A673 (cell line): Measurements from ENCODE around the gene TBXT. TPM values are rescaled to one million over a fixed set of nuclear protein-coding genes. Genes with fewer than 3 reads are reported as not detected.
"Not testable (repeated sequence)": the region's sequence is repeated elsewhere in the genome, so short reads cannot be mapped to it uniquely, and the experiment has no call there.

Source experiments
- BruUV-seq: library from RNA; stranded (reverse); fragments of 400-500 nt; replicated peaks from 2 replicates; lab custom pipeline; 2021; lab: Mats Ljungman, UMichigan
- CTCF ChIA-PET: fragments of 300-600 bp; sonication (Branson Sonifier 250); formaldehyde crosslinking; loops from one replicate; lab custom pipeline; 2022; ENCODE audit warnings: antibody characterized with exemption; lab: Charles Lee
- POLR2A ChIA-PET: fragments of 300-600 bp; sonication (Branson Sonifier 250); formaldehyde crosslinking; loops from one replicate; lab custom pipeline; 2022; ENCODE audit warnings: antibody characterized with exemption; ENCODE audit not compliant: low non-redundant PET; lab: Charles Lee
- DNase-seq: peaks from one replicate; pipeline ENCODE4 v3.0.0-alpha.2; 2015; ENCODE audit warnings: low spot score
- H3K27ac ChIP-seq: fragments of 200-600 bp; sonication (generic); 2 replicates; pipeline ENCODE4 v1.5.1; 2016; ENCODE audit warnings: mixed run types, low read depth, mild to moderate bottlenecking, mixed read lengths, antibody characterized with exemption, low read length; ENCODE audit not compliant: poor library complexity, severe bottlenecking
- H3K27me3 ChIP-seq: fragments of 200-600 bp; sonication (generic); replicated peaks from 2 replicates; pipeline ENCODE4 v1.6.1; 2017; ENCODE audit warnings: mixed run types, low read depth, mild to moderate bottlenecking, mixed read lengths, antibody characterized with exemption, low read length; ENCODE audit not compliant: insufficient read depth, poor library complexity
- H3K36me3 ChIP-seq: fragments of 200-600 bp; sonication (generic); 2 replicates; pipeline ENCODE4 v1.6.1; 2016; ENCODE audit warnings: mixed run types, mild to moderate bottlenecking, mixed read lengths, antibody characterized with exemption, low read length; ENCODE audit not compliant: insufficient read depth, poor library complexity, severe bottlenecking
- H3K4me1 ChIP-seq: fragments of 200-600 bp; sonication (generic); 2 replicates; pipeline ENCODE4 v1.6.1; 2017; ENCODE audit warnings: mixed run types, mild to moderate bottlenecking, mixed read lengths, antibody characterized with exemption, low read length; ENCODE audit not compliant: insufficient read depth, poor library complexity, severe bottlenecking
- H3K4me3 ChIP-seq: fragments of 200-600 bp; sonication (generic); 2 replicates; pipeline ENCODE4 v1.5.1; 2016; ENCODE audit warnings: low read depth, mixed run types, mild to moderate bottlenecking, mixed read lengths, low read length; ENCODE audit not compliant: poor library complexity, severe bottlenecking
- H3K9me3 ChIP-seq: fragments of 200-600 bp; sonication (generic); 2 replicates; pipeline ENCODE4 v1.6.1; 2016; ENCODE audit warnings: mixed run types, low read depth, mild to moderate bottlenecking, mixed read lengths, antibody characterized with exemption, low read length; ENCODE audit not compliant: poor library complexity, severe bottlenecking
- CTCF ChIP-seq: fragments of 300-800, 200-600 bp; sonication (generic); conservative IDR thresholded peaks from 2 replicates; pipeline ENCODE4 v1.5.1; 2017; ENCODE audit warnings: low read depth, mild to moderate bottlenecking, antibody characterized with exemption, low read length, moderate library complexity, mixed read lengths
- EZH2 ChIP-seq: fragments of 200-600 bp; sonication (generic); IDR thresholded peaks from 2 replicates; pipeline ENCODE4 v1.6.1; 2017; ENCODE audit warnings: borderline replicate concordance, low read depth, mild to moderate bottlenecking, mixed read lengths, antibody characterized with exemption, low read length; ENCODE audit not compliant: poor library complexity, severe bottlenecking
- intact Hi-C: fragments of 100-400 bp; cut with micrococcal nuclease; formaldehyde crosslinking; loops from one replicate; pipeline ENCODE4 v1.10.0; 2022; ENCODE audit not compliant: unreplicated experiment
- total RNA-seq: library from RNA; stranded (reverse); gene quantifications from 2 replicates; pipeline ENCODE4 v1.2.3, GENCODE V29; 2021

The TBXT gene
- total RNA-seq, 1 experiment from 2014 or later = not detected

GRCh38 chr6:166127624-166128472 is 39.8 kb downstream of the TBXT start:
- TF ChIP-seq CTCF = no peak
- no peak overlapping the region for H3K27ac ChIP-seq
- ChIA-PET POLR2A (no interaction called here), CTCF (no interaction called here)
- H3K9me3 ChIP-seq = no peaks in the 10 kb centered on the region
- peaks cover 50% of the 10 kb centered on the region for H3K27me3 ChIP-seq
- intact Hi-C loops = no loop called here
- H3K4me1 ChIP-seq = no peaks in the 10 kb centered on the region
- no peak for DNase-seq
- BruUV-seq = no TSS peak
- no peaks in the 10 kb centered on the region for H3K36me3 ChIP-seq
- no peak overlapping the region for H3K4me3 ChIP-seq

DNA sequence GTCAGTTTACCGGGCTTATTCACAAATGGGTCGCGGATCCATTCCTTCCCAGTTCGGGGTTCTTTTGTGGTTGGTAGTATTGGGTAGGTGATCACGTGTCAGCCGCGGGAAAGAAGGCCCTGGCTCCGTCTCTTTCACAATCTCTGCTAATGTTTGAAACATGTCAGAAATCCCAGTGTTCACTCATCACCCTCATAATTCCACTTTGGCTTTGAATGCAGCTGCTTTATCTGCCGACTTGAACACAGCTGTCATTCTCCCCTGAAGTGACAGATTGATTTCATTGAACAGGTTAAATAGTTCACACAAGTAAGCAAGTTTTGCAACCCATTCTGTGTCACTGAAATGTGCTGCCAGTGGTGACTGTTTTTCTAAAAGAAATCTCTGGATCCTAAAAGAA is 44.5 kb downstream of the TBXT start:
- H3K9me3 ChIP-seq, H3K36me3 ChIP-seq, H3K4me1 ChIP-seq, POLR2A ChIA-PET, CTCF ChIA-PET, H3K4me3 ChIP-seq, intact Hi-C loops, DNase-seq, H3K27ac ChIP-seq, BruUV-seq: not testable (repeated sequence)
- peaks cover 13% of the 10 kb centered on the region for H3K27me3 ChIP-seq

- Histone ChIP-seq H3K36me3 (no peaks in the 10 kb centered on the region), H3K9me3 (no peaks in the 10 kb centered on the region), H3K27ac (no peak overlapping the region), H3K4me1 (no peaks in the 10 kb centered on the region), H3K4me3 (no peak overlapping the region), H3K27me3 (peaks cover 13% of the 10 kb centered on the region)
- no peak for DNase-seq
- intact Hi-C loops = no loop called here
- ChIA-PET POLR2A (no interaction called here), CTCF (no interaction called here)
- no peak for TF ChIP-seq EZH2
- TF ChIP-seq CTCF = no peak
- BruUV-seq = no TSS peak
These were observed 45.9 kb downstream of the TBXT start for GRCh38 chr6:166121726-166122125.
